ENCODE results near the gene FKBP7.

DNA sequence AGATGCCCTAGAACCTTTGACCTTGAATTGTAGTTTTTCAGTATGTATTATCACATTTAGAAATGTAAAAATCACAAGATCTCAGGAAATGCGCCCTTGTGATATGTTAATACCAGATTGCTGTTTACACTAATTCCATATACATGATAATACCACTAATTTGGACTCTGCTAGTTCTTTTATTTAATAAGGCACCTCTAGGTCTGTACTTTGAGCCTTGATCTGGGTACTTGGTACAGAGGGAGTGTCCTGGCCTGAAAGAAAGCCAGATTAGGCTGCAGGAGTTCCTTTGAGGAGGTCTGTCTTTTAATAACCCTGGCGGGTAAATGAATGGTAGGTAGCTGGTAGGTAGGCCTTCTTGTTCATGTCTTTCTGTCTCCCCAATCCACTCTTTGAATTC, 28.1 kb upstream of the FKBP7 start:
- TF ChIP-seq, protein P1, sequence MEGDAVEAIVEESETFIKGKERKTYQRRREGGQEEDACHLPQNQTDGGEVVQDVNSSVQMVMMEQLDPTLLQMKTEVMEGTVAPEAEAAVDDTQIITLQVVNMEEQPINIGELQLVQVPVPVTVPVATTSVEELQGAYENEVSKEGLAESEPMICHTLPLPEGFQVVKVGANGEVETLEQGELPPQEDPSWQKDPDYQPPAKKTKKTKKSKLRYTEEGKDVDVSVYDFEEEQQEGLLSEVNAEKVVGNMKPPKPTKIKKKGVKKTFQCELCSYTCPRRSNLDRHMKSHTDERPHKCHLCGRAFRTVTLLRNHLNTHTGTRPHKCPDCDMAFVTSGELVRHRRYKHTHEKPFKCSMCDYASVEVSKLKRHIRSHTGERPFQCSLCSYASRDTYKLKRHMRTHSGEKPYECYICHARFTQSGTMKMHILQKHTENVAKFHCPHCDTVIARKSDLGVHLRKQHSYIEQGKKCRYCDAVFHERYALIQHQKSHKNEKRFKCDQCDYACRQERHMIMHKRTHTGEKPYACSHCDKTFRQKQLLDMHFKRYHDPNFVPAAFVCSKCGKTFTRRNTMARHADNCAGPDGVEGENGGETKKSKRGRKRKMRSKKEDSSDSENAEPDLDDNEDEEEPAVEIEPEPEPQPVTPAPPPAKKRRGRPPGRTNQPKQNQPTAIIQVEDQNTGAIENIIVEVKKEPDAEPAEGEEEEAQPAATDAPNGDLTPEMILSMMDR (IDR thresholded peaks at IDR 0.05; ENCODE audit: insufficient read depth, low read length, poor library complexity, severe bottlenecking): no peak
- no peak for TF ChIP-seq EZH2phosphoT487 (conservative IDR thresholded peaks at IDR 0.05; ENCODE audit: low read length)

Measured in SU-DHL-6 (cell line).